LNCAP (cell line): ENCODE data around the gene PGRMC2.

Source experiments
- CTCF ChIP-seq: fragments of 450-650 bp; IDR thresholded peaks from 2 replicates; pipeline ENCODE4 v1.5.1; 2017; ENCODE audit warnings: mild to moderate bottlenecking

The PGRMC2 gene

GRCh38 chr4:128287141-128287870 lies at the start of gene PGRMC2:
Gene PGRMC2 (minus strand): TSS chr4:128287813. CDS start chr4:128287790, 23 bp downstream.
- TF ChIP-seq CTCF = no peak

- TF ChIP-seq CTCF = no peak
Measured at GRCh38 chr4:128335541-128335940, 47.9 kb upstream of the PGRMC2 start.

GRCh38 chr4:128334256-128334655 lies 46.6 kb upstream of the PGRMC2 start:
- no peak for TF ChIP-seq CTCF

- no peak for TF ChIP-seq CTCF
Measured at GRCh38 chr4:128333309-128334018, 45.9 kb upstream of the PGRMC2 start.

GRCh38 chr4:128332081-128332480 lies 44.5 kb upstream of the PGRMC2 start:
- TF ChIP-seq CTCF = no peak

GRCh38 chr4:128329638-128330037 lies 42.0 kb upstream of the PGRMC2 start:
- no peak for TF ChIP-seq CTCF

- no peak for TF ChIP-seq CTCF
Measured at GRCh38 chr4:128328106-128328505, 40.5 kb upstream of the PGRMC2 start.
